Midbrain (tissue), 1 donor: ENCODE data around the gene POGZ.

Experiments
- DNase-seq: peaks from one replicate; lab custom pipeline; 2025; lab: John Stamatoyannopoulos, UW

Gene POGZ

GRCh38 chr1:151371370-151372057 lies 87.8 kb downstream of the POGZ start:
- peak; percentile 71 for DNase-seq

GRCh38 chr1:151370211-151370911 lies 88.9 kb downstream of the POGZ start:
- DNase-seq, result no peak

GRCh38 chr1:151369621-151370048 lies 89.7 kb downstream of the POGZ start:
- no peak for DNase-seq

GRCh38 chr1:151369302-151369610 lies 90.0 kb downstream of the POGZ start:
- DNase-seq, result no peak

- no peak for DNase-seq
Measured at GRCh38 chr1:151368393-151369301, 90.6 kb downstream of the POGZ start.

GRCh38 chr1:151367658-151368392 lies 91.5 kb downstream of the POGZ start:
- DNase-seq, result no peak

- no peak for DNase-seq
Measured at GRCh38 chr1:151364996-151365395, 94.3 kb downstream of the POGZ start.

- DNase-seq, result no peak
Measured at GRCh38 chr1:151362308-151363155, 96.8 kb downstream of the POGZ start.

- no peak for DNase-seq
Measured at GRCh38 chr1:151361883-151362282, 97.4 kb downstream of the POGZ start.

GRCh38 chr1:151356696-151357095 lies 102.6 kb downstream of the POGZ start:
- no peak for DNase-seq
